Anterior cingulate cortex (tissue), 58 donors: Measurements from ENCODE around the gene C19orf73.

Source experiments
- DNase-seq, 58 donors: peaks; one replicate each; lab custom pipeline; 2025; lab: John Stamatoyannopoulos, UW

Gene C19orf73

DNA sequence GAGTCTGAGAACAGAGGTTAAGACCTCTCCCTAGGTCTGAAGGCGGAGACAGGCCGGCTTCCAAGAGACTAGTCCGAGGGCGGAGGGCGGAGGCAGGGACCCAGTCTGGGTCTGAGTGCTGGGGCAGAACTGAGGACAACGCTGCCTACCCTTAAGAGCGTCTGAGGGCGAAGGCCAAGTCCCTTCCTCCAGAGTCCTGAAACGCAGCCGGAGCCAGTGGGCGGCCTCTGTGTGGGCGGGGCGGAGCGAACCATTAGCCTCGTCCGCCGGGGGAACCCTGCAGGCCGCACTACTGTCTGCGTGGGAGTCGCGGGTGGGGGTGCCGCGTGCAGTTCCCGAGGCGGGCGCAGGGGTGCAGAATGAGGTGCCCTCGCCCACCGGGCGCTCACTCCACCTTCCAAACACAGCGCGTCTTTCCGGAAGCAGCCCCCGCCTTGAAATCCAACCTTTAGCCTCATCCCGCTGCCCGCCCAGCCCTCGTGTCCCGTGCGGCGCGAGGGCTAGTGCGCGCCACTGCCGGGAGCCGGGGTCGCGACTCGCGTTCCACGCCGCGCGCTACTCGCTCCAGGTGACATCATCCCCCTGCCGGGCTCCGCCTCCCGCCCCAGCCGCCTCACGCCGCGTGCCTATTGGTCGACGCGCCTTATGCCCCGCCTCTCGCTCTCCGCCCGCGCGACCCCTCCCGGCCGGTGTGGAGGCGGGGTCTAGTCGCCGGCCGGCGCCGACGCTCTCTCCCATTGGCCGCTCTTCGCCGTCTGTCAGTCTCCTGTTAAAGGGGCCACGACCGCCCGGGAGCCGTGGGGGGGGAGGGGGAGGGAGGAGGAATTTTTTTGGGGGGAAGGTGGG lies at the start of gene C19orf73:
C19orf73 (minus strand) TSS at position 579 of the 846 bp plus-strand sequence; CDS start at position 458, 121 bp downstream.
- peak; percentile 69 to 97 (median 94) for DNase-seq

- DNase-seq = no peak
These were observed 49.5 kb upstream of the C19orf73 start for GRCh38 chr19:49168421-49168820.

- no peak for DNase-seq
These were observed 49.0 kb upstream of the C19orf73 start for GRCh38 chr19:49167857-49168409.

GRCh38 chr19:49165865-49166301 lies 46.9 kb upstream of the C19orf73 start:
- DNase-seq = no peak

- DNase-seq = peak in 24 of 58 donors; percentile 5 to 60 (median 28)
These were observed 46.3 kb upstream of the C19orf73 start for GRCh38 chr19:49165111-49165750.

DNA sequence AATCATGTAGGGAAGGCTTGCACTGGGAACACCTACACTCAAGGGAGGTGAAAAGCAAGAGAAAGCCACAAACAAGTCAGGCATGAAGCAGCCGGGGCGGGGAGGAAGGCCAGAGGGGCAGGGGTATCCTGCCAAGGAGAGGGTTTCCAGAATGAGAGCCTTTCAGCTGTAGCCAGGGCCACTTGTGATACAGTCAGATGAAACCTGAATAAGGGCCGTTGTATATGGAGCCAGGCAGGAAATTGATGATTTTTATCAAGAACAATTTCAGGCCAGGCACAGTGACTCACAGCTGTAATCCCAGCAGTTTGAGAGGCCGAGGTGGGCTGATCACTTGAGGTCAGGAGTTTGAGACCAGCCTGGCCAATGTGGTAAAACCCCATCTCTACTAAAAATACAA lies 43.0 kb upstream of the C19orf73 start:
- no peak for DNase-seq

GRCh38 chr19:49160450-49161189 lies 41.7 kb upstream of the C19orf73 start:
- no peak for DNase-seq

- DNase-seq = peak in 56 of 58 donors; percentile 10 to 82 (median 54)
These were observed 38.7 kb upstream of the C19orf73 start, which contains the start of gene TRPM4 for GRCh38 chr19:49157445-49158224. Gene TRPM4 (plus strand): TSS chr19:49157792. CDS start chr19:49157867, 75 bp downstream.

GRCh38 chr19:49155820-49156346 lies 36.9 kb upstream of the C19orf73 start:
- no peak for DNase-seq

GRCh38 chr19:49155005-49155819 lies 36.3 kb upstream of the C19orf73 start, which contains the start of gene HRC:
Gene HRC (minus strand): TSS chr19:49155396. CDS start chr19:49155237, 159 bp downstream.
- DNase-seq = peak in 1 of 58 donors; percentile 11

- DNase-seq = no peak
These were observed 35.3 kb upstream of the C19orf73 start for GRCh38 chr19:49154279-49154678.

GRCh38 chr19:49153167-49153809 lies 34.3 kb upstream of the C19orf73 start:
- DNase-seq = no peak

- DNase-seq = no peak
These were observed 33.2 kb upstream of the C19orf73 start for GRCh38 chr19:49152119-49152550.

DNA sequence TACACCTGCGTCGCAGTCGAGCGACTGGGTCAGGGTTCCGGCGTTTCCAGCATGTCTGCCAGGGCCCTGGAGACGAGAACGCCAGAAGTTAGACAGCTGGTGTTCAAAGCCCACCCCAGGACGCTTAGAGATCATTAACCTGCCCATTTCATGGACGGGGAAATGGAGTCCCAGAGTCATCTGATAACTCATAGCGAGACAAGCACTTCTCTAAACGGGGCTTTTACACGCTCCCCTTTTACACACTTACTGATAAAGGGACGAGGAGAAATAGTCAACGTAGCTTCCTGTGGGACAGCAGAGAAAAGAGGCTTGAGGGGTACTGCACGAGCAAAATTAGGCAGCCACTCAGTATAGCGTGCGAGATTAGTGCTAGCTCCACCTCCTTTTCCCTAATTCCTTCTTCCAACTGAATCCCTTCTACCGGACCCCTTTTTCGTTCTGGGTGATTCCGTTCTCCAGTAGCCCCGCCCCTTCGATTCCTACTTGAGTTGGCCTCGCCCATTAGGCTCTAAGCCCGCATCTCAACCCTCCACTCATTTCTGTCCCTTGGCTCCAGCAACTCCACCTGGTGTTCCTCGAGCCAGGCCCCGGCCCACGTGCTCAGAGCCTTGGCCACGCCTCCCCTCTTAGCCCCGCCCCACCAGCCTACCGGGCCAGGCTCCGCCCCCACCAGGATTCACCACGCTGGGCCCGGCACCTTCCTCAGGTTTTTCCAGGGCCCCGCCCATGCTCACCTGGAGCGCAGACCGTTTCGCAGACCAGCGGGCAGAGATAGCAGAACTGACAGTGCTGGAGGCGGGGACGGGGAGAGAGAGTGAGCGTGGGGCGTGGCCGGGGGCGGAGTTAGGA lies 32.5 kb upstream of the C19orf73 start:
- peak in 33 of 58 donors; percentile 9 to 64 (median 28) for DNase-seq

DNA sequence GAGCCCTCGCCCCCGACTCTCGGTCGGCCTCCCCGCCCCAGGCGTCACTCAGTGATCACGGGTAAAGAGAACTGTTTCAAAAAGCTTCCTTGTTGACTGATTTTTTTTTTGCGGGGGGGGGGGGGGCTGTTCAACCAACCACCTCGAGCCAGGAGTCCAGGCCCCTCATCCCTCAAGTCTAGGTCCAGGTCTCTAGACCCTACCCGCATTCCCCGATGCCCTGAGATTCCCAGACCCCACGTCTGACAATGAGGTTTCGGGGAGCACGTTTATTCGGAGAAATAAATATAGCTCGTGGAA lies 32.0 kb upstream of the C19orf73 start:
- DNase-seq = peak in 1 of 58 donors; percentile 21

- DNase-seq = peak in 57 of 58 donors; percentile 58 to 93 (median 81)
These were observed 31.4 kb upstream of the C19orf73 start for GRCh38 chr19:49150106-49150943.
